Activated CD4-positive, CD25-positive, alpha-beta regulatory T cell treated with anti-CD3 and anti-CD28 coated beads, Interleukin-2, amount 50 U/mL, for 16 hours (primary cell): ENCODE measurements around the gene PLCD3.
A peak's percentile ranks its signal among the peaks of the same experiment; 100 is the strongest.
"Not testable (repeated sequence)": the region's sequence is repeated elsewhere in the genome, so short reads cannot be mapped to it uniquely, and the experiment has no call there.

Experiments used
- DNase-seq: peaks from one replicate; pipeline ENCODE4 v3.0.0-alpha.2; 2020; ENCODE audit warnings: low read depth, low spot score

The PLCD3 gene

DNA sequence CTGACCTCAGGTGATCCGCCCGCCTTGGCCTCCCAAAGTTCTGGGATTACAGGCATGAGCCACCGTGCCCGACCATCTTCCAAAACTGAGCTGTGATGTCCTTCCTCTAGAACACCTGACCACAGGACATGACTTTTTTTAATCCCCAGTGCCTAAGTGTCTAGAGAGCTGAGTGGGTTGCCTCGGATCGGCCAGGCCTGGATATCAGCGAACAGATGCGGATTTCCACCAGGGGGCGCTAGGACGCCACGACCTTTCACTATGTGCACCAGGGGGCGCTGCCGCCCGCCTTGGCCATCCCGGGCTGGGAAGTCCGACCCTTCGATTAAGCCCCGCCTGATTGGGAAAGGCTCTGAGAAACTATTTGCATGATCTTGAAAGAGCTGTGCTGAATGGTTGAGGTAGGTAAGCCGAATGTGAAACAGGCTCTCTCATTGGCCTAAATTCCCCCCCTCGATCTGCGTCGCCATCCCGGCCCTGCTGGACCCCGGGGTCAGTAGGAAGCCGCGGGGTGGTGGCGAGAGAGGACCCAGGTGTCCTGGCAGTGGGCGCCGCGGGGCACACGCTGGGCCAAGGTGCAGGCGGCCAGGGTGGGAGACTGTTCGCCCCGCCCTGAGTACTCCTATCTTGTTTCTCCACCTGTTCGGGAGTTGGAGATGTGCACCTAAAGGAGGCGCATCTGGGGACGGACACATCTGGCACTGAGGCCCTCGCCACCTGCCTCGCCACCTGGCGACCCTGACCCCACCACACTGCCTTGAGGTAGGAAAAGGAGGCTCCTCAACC lies 3.1 kb upstream of the PLCD3 start, which contains the start of gene ACBD4:
TSS of gene ACBD4 (plus strand) at position 496 of the 786 bp plus-strand sequence. CDS start 458 bp downstream, outside the sequence.
- DNase-seq = peak; percentile 98

DNA sequence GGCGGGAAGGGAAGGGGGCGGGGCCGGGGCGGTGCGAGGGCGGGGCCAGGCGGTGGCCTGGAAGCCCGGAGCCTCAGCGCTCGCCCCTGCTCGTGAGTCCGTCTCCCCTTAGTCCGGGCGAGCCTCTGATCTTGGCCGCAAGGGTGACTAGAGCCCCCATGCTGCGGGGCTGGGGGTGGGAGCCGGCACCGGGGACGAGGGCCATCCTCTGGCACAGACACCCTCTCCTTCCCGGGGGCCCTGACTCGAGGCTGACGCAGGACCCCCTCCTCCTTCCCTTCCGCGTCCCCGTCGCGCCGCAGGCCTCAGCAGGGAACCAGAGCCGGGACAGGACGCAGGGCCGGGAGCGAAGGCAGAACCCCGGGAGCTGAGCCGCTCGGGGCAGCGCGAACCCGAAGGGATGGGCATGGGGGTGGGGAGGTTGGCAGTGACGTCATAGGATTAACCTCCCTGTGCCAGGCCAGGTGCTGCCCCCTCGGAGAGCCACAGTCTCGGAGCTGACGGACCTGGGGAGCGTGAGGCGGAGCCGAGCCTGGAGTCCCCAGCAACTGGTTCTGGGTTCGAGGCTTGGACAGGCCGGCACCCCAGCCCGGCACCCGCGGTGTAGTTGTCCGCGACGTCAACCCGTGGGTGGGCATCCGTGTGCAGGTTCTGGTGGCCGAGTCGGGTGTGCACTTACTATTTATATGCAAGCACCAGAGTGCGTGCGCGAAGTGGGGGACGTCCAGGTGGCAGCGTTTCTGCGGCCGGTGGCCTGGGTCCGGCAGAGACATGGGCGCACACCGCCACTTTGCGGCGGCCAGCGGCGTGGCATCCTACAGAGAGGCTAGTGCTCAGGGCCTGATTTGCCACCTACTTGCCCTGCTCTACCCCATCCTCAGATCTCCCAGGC lies 503 bp upstream of the PLCD3 start:
- no peak for DNase-seq

DNA sequence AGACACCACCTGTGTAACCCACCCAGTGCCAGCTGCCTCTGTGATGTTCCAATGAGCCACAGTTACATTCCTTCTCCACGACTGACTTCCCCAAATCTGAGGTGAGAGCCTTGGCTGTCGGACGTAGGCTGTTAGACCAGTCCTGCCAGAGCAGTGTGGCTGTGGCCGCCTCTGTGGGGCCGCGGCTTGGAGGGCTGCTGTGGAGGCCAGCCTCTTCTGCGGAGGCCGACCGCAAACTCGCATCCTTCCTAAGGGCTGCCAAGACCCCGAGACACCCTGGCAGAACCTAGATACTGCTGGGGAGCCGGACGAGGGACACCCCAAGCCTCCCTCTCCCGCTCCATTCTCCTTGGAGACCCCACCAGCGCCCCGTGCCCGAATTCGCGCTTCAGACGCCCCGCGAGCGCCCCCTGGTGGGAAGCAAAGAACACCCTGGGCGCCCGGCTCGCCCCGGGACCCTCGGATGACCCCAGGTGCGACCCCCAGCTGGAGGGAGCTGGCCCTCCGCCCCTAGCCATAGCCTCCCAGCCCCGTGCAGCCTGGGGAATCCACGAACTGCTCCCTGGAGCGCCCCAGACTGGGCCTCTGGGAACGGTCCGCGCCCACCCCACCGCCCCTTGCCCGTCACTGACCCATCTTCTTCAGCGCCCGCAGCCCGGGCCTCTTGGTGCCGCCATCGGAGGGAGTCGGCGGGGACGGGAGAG lies 547 bp downstream of the PLCD3 start:
- DNase-seq = no peak

DNA sequence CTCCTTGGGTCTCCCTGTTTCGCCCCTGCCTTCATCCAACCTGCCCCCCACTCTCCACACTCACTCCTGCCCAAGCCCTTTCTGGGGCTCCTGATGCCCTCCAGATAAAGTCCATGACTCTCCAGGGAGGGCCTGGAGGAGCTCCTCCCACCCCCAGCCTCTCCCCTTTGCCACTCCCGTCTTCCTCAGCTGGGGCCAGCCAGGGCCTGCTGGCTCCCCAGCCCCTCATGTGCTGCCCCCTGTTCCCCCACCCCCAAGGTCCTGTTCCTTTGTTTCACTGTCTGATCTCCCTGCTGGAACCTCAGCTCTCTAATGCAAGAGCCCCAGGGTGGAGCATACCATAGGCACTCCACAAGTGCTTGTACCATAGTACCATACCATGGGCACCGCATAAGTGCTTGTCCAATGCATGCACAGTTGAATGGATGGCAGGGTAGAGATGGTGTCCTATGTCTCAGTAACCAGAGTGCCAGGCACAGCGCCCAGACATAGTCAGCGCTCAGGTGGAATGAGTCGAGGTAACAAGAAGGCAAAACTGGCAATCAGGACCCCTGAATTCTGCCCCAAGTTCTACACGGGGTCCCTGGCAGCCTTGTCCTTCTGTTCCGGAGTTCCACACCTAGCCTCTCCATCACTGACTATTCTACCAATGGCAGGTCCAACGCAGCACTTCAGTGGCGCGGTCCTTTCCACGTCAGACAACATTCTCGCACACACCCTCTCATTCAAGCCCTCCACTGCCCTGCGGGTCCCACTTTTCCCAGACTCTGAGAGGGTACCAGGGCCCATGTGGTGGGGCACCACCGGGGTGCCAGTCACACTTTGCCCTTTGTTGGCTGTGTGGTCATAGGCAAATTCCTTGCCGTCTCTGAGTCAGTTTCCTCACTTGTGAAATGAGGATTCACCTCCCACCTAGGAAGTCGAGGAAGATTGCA lies 1.4 kb downstream of the PLCD3 start:
- DNase-seq = no peak

DNA sequence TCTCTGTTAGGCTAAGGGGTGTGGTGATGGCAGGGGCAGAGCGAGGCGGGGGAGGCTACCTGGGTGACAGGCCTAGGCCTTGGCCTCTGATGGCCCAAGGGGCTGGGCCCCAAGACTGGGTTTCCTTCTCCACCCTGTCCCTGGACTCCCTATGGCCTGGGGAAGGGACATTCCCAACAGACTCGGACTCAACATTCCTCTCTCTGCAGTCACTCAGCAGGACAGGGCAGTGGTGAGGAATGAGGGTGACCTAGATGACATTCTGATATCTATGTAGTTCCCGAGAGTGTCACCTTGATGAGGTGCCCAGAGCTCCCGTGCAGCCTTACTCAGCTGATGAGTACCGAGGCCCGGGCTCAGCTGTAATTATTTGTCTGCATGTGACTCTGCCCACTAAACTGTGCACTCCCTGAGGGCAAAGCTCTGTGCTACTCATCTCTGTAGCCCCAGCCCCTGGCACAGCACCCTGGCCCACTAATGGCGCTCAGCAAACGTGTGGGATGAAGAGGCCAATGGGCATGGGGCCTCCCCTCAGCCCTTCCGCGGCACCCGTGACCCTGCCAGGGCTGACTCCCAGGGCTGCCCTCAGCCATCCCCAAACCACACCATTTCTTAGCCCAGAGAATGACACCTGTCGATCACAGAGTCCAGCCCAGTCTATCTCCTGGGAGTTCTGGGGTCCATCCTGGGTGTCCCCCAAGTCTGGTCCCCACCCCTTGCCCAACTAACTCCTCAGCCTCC lies 2.2 kb downstream of the PLCD3 start:
- DNase-seq = no peak

DNA sequence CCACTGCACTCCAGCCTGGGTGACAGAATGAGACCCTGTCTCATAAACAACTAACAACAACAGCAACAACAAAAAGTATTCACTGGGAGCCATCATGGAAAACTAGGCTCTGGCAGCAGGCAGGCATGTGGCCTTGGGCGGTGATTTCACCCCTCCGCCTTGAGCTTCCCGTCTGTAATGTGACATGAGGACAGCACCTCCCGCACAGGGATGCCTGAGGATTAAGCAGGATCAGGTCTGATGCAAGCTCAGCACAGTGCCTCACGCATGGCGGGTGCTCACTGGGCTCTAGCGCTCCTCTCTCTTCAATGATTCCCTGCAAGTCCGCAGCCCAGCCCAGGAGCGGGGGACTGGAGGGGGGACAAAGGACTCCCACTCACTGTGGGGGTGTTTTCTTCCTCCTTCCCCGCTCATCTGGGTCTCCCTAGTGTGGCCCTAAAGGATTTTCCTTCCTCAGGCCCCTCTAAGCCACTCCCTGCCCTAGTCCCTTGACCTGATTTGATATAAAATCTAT lies 2.8 kb downstream of the PLCD3 start:
- no peak for DNase-seq

DNA sequence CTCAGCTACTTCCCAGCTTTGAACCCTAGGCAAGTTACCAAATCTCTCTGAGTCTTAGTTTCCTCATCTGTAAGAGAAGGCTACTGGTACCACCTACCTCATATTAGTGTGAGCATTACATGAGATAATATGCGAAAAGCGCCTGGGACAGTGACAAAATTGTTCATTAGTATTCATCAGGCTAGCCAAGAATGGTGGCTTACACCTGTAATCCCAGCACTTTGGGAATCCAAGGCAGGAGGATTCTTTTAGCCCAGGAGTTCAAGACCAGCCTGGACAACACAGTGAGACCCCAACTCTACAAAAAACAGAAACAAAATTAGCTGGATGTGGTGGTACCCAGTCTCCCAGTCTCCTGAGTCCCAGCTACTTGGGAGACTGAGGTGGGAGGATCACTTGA lies 3.3 kb downstream of the PLCD3 start:
- DNase-seq = no peak

DNA sequence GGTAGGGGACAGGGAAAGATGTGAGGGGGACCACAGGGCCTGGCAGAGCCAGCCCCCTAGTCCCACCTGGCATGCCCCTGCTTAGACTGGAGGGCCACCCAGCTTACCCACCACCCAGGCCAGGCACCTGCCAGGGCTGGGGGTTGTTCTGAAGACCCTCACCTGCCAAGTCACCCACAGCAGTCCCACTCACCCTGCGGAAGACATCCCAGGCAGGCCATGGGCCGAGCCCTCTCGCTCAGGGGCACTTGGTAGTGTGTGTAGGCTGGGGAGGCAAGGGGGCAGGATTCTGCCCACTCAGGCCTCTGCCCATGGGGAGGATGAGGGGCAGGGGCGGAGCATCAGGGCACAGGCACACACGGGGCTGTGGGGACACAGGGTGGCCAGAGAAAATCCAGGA lies 4.0 kb downstream of the PLCD3 start:
- no peak for DNase-seq

DNA sequence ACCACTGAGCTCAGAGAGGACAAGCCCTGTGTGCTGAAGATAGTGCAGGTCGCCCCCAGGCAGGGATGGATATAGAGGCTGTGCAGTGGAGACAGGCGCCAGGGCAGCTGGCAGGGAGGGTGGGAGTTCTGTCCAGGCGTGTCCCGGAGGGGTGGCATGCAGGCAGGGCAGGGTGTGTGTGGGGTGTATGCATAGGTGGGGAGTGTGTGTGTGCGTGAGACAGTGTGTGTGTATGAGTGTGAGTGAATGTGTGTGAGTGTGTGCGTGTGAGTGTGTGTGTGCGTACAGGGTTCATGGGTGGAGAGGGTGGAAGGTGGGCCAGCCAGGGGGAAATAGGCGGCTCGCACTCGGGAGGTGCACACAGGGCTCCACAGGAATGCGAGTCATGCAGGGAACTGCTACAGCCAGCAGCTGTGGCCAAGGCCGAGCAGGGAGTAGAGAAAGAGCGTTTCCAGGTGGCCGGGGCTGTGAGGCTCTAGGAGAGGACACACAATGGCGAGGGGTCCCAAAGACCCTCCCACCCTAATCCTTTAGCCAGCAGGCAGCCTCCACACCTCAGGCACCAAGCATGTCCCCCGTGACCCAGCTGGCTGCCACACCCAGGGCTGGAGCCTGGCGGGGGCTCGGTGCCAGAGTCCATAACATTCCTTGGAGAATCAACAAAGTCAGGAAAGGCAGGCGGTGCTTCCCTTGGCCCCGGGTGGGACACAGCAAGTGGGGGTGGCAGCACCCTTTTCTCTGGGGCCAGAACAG lies 4.6 kb downstream of the PLCD3 start:
- DNase-seq = no peak

DNA sequence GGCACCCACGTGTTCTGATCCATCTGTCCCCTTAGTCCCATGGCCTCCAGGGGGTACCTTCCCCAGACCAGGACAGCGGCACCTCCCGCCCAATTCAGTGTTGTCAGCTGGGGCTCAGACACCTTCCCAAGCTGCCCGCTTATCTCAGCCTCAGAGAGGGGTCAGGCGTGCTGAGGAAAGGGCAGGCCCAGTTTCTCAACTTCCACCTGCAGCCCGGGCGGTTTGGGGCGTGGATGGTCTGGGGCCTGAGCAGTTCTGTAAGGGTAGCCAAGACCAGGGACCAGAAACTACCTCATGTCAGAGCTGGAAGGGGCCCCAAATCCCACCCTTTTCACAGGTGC lies 5.1 kb downstream of the PLCD3 start:
- no peak for DNase-seq

DNA sequence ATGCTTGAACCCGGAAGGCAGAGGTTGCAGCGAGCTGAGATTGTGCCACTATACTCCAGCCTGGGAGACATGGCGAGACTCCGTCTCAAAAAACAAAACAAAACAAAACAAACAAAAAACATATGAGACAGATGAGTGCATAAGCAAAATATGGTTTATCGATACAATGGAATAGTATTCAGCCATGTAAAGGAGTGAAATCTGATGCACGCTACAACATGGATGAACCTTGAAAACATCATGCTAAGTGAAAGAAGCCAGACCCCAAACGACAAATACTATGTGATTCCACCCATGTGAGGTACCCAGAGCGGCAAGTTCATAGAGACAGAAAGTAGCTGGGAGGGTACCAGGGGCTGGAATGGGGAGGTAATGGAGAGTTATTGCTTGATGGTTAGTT lies 6.8 kb downstream of the PLCD3 start:
- no peak for DNase-seq

DNA sequence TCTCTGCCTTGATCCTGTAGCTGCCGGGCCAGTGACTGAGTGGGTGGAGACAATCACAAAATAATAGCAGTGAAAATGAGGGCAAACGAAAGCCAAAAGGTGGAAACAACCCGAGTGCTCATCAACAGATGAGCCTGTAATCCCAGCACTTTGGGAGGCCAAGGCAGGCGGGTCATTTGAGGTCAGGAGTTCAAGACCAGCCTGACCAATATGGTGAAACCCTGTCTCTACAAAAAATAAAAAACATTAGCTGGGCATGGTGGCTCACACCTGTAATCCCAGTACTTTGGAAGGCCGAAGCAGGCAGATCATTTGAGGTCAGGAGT lies 7.6 kb downstream of the PLCD3 start:
- DNase-seq = not testable (repeated sequence)

DNA sequence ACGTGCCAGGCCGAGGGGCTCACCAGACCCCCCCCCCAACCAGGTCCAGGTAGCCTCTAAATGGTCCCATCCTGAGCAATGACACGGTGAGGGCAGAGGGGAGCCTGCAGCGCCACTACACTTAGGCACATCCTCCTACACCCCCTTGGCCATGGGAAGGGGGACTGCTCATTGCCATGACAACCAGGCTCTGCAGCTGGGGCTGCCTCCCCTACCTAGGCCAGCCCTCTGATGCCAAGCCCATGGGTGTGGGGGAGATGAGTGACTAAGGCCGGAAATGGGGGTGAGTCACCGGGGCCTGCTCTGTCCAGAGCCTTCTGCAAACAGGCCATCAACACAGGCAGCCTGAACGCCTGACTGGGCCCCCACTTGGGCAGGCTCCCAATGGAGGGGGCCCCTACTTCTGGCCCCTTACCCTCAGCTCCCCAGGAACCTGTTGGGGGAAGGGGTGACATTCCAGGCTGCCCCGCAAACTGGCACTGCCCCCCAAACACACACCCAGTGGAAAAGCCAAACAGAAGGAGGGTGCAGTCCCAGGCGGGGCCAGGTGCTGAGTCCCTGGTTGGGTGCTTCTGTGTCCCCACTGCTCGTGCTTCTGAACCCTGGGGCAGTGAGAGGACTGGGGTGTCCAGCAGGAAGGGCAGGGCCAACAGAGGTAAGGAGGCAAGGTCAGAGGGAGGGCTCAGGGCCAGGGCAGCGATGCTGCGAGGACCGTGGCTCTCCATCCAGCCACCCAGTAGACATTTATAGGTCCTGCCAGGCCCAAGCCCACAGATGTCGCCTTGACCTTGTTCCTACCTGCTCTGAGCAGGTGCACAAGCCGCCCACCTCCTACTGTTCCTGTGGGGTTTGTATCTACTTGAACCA lies 8.2 kb downstream of the PLCD3 start:
- DNase-seq = no peak

DNA sequence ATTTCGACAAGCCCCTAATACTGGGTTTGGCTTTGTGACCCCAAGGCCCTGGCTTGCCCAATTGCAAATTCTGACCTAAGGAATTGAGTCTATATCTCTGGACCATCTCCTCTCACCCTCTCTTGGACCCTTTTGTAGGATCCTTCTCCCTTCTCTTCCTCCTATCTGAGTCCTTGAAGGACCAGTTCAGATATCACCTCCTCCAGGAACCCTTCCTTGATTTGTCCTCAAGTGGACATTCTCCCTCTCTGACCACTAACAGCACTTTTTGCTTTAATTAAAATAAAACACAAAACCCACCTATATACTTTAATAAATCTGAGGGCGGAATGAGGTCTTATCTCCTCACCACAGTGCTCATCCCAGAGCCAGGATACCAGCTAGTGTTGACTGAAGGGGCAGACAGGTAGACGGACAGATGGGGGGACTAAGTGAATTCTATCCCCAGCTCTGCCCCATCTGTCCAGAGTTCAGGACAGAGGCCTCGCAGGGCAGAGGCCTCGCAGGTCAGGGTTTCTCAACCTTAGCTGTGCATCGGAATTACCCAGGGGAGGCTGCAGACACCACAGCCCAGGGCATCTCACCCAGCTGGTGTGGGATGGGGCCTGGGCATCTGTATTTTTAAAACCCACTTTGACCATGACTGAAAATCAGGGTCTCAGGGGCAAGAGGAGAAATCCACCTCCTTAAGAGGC lies 9.1 kb downstream of the PLCD3 start:
- DNase-seq = no peak

DNA sequence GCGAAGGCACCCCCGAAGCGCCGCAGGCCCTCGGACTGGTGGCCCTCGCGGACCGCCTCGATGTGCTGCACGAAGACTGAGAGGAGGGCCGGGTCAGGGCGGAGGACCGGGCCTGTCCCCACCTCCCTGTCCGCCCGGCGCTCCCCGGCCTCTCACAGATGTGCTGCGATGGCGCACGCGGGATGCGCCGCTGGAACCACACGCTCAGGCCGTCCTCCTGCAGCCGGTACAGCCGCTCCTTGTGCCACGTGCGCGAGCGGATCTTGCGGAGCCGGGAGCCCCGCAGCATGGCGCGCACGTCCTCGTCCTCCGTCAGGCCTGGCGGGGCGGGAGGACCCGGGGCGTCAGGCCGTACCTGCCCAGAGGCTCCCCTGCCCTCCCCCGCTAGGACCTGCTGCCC lies 11.3 kb downstream of the PLCD3 start:
- no peak for DNase-seq

DNA sequence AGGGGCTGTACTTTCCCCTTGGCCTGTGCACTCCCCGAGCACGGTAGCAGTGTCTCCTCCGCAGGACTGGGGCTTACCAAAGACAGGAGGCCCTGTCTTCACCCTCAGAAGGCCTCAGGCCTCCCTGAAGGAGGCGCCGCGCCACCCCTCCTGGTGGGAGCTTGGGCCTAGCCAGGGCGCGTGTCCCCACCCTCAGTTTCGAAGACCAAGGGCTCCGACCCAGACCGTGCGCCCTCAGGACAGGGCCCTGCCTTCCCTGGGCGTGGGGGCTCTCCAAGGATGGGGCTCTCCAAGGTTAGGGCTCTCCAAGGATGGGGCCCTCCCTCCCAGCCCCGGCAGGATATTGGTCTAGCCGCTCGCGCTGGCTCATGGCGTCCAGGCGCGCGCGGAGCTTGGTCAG lies 11.8 kb downstream of the PLCD3 start:
- no peak for DNase-seq

DNA sequence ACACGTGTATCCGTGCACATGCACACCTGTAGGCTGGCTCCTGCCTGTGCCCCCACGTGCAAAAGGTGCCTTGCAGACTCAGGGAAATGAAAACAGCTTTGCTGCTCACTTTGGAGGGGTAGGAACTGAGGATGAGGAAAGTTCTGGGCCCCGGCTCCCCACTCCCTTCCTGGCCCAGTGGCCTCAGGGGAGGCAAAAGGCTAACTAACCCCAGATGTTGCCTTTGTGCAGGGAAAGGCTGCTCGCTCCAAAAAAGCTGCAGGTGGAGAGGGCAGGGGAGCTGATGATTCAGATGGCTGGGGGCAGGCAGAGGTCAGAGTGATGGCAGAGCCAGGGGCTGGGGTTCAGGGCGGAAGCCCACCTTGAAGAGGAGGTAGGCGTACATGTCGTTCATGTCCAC lies 12.4 kb downstream of the PLCD3 start:
- DNase-seq = no peak

DNA sequence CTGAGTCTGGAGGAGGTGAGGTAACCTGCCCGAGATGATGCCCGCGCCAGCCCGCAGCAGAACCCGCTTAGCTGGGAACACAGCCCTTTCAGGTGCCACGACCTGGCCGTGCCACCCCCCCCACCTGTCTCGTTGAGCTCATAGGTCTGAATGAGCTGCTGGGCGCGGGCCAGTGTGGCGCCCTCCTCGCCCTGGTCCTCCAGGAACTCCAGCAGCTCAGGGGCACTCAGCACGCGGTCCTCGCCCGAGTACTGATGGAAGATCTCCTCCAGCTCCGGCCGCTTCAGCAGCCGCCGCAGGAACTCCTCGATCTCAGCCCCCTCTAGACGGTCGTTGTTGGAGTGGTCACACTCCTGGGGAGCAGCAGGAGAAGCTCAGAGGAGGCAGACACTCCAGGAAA lies 13.6 kb downstream of the PLCD3 start:
- DNase-seq = no peak
